ENCODE results near the gene STRIP1. TPM values are rescaled to one million over a fixed set of nuclear protein-coding genes. Genes with fewer than 3 reads are reported as not detected.
"Not testable (repeated sequence)": the region's sequence is repeated elsewhere in the genome, so short reads cannot be mapped to it uniquely, and the experiment has no call there.

Gene STRIP1
- total RNA-seq, 1 experiment from 2014 or later = 35.1 TPM

- Histone ChIP-seq H3K27me3 (0 out of 2 replicates have a peak, but pooled peaks cover 3% of the 10 kb centered on the region), H3K27ac (no peak overlapping the region), H3K4me3 (no peak overlapping the region), H3K36me3 (no peaks in the 10 kb centered on the region), H3K9me3 (replicated peaks) (no peaks in the 10 kb centered on the region), H3K4me1 (no peaks in the 10 kb centered on the region)
- DNase-seq = no peak
Measured at GRCh38 chr1:110067479-110067892, 33.1 kb downstream of the STRIP1 start.

GRCh38 chr1:110067893-110068645, 33.6 kb downstream of the STRIP1 start:
- Histone ChIP-seq H3K27ac (no peak overlapping the region), H3K4me3 (no peak overlapping the region), H3K4me1 (no peaks in the 10 kb centered on the region), H3K36me3 (no peaks in the 10 kb centered on the region), H3K9me3 (replicated peaks) (no peaks in the 10 kb centered on the region), H3K27me3 (0 out of 2 replicates have a peak, but pooled peaks cover 3% of the 10 kb centered on the region)
- DNase-seq = no peak

DNA sequence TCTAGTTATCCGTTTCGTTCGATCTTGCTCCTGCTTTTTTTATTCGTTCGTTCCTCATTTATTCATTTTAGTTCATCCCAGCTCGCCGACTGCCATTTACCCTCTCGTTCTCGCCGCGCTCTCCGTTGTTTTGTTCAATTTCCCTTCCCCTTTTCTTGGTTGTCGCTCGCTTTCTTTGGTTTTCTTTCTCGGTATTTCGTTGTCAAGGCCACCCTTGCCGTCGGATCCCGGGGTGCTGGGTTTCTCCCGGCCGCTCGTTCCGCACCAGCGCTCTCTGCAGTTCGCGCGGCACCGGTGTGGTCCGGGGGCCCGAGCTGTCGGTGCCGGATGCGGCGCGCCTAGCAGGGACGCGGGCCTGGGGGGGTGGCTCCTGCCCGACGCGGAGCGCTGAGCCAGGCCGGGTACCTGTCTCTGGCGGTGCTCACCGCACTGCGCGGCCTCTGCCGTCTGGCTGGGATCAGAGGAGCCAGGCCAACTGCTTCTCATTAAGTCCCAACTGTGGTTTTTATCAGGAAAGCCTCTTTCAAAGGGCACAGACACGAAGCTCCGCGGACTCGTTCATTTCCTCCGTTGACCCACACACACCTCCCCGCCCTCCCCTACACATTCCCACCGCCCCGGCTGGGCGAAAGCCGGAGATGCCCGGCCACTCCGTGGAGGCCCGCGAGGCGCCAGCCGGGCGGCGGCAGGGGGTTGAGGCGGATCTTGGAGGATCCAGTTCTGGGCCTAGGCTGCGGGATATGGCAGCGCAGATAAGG, 34.4 kb downstream of the STRIP1 start:
- H3K9me3 ChIP-seq (replicated peaks) = no peaks in the 10 kb centered on the region
- DNase-seq = no peak
- 0 out of 2 replicates have a peak, but pooled peaks cover 3% of the 10 kb centered on the region for H3K27me3 ChIP-seq
- no peaks in the 10 kb centered on the region for H3K4me1 ChIP-seq
- H3K36me3 ChIP-seq = no peaks in the 10 kb centered on the region
- no peak overlapping the region for H3K4me3 ChIP-seq
- no peak overlapping the region for H3K27ac ChIP-seq

GRCh38 chr1:110069404-110070281, 35.2 kb downstream of the STRIP1 start:
- Histone ChIP-seq H3K4me1 (no peaks in the 10 kb centered on the region), H3K9me3 (replicated peaks) (no peaks in the 10 kb centered on the region), H3K27me3 (0 out of 2 replicates have a peak, but pooled peaks cover 3% of the 10 kb centered on the region), H3K27ac (no peak overlapping the region), H3K4me3 (no peak overlapping the region), H3K36me3 (no peaks in the 10 kb centered on the region)
- DNase-seq = no peak

GRCh38 chr1:110070282-110070669, 35.9 kb downstream of the STRIP1 start:
- DNase-seq = no peak
- no peaks in the 10 kb centered on the region for H3K4me1 ChIP-seq
- no peaks in the 10 kb centered on the region for H3K9me3 ChIP-seq (replicated peaks)
- 0 out of 2 replicates have a peak, but pooled peaks cover 3% of the 10 kb centered on the region for H3K27me3 ChIP-seq
- no peak overlapping the region for H3K4me3 ChIP-seq
- no peak overlapping the region for H3K27ac ChIP-seq
- H3K36me3 ChIP-seq = no peaks in the 10 kb centered on the region

DNA sequence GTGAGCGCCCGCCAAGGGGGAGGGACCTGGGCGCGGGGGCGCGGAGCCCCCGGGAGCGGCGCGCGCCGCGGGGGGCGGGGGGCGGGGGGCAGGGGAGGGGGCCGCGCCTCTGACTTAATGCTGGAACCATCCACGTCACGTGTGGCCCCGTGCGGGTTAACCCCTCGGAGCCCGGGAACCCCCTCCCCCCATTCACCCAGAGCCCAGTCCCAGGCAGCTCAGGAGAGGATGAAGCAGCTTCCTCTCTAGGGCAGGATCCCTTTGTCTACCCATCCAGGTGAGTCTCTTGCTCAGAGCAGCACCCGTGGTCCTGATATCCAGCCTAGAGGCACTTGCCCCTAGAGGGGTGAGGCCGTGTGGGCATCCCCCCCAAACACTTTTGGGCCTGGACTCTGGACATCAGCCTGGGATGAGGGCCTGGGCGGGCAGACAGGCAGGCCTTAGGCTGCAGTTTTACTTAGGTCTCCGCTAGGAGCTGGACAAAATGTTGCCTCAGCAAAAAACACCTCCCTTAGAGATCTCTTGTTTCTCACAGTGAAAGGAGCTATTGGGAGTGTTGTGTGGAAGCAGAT, 36.3 kb downstream of the STRIP1 start, which contains the start of gene ALX3:
TSS of gene ALX3 (minus strand) at position 2 of the 572 bp plus-strand sequence. CDS start 60 bp downstream, outside the sequence.
- no peaks in the 10 kb centered on the region for H3K4me1 ChIP-seq
- no peak for DNase-seq
- H3K27ac ChIP-seq = no peak within 1 kb of the TSS
- H3K36me3 ChIP-seq = no peaks in the 10 kb centered on the region
- no peaks in the 10 kb centered on the region for H3K9me3 ChIP-seq (replicated peaks)
- H3K4me3 ChIP-seq = no peak within 1 kb of the TSS
- H3K27me3 ChIP-seq = 0 out of 2 replicates have a peak, but pooled peaks cover 3% of the 10 kb centered on the region

- Histone ChIP-seq H3K36me3 (no peaks in the 10 kb centered on the region), H3K9me3 (replicated peaks) (no peaks in the 10 kb centered on the region), H3K27me3 (peaks cover 3% of the 10 kb centered on the region; the same call in 1 of the 2 replicates), H3K4me1 (no peaks in the 10 kb centered on the region), H3K27ac (no peak overlapping the region), H3K4me3 (no peak overlapping the region)
- no peak for DNase-seq
Measured at GRCh38 chr1:110074166-110074565, 39.7 kb downstream of the STRIP1 start.

- Histone ChIP-seq H3K36me3 (no peaks in the 10 kb centered on the region), H3K27ac (no peak overlapping the region), H3K4me1 (no peaks in the 10 kb centered on the region), H3K27me3 (peaks cover 2% of the 10 kb centered on the region; the same call in 1 of the 2 replicates), H3K4me3 (no peak overlapping the region), H3K9me3 (replicated peaks) (no peaks in the 10 kb centered on the region)
- no peak for DNase-seq
Measured at GRCh38 chr1:110076789-110077500, 42.5 kb downstream of the STRIP1 start.

- not testable (repeated sequence) for H3K4me3 ChIP-seq; DNase-seq; H3K36me3 ChIP-seq; H3K4me1 ChIP-seq; H3K27me3 ChIP-seq; H3K9me3 ChIP-seq (replicated peaks); H3K27ac ChIP-seq
Measured at GRCh38 chr1:110079995-110080394, 45.6 kb downstream of the STRIP1 start.

- H3K4me1 ChIP-seq = no peaks in the 10 kb centered on the region
- no peak overlapping the region for H3K4me3 ChIP-seq
- H3K27ac ChIP-seq = no peak overlapping the region
- no peaks in the 10 kb centered on the region; the same call in 1 of the 2 replicates for H3K27me3 ChIP-seq
- DNase-seq = no peak
- no peaks in the 10 kb centered on the region for H3K36me3 ChIP-seq
- H3K9me3 ChIP-seq (replicated peaks) = no peaks in the 10 kb centered on the region
Measured at GRCh38 chr1:110081061-110081460, 46.6 kb downstream of the STRIP1 start.

DNA sequence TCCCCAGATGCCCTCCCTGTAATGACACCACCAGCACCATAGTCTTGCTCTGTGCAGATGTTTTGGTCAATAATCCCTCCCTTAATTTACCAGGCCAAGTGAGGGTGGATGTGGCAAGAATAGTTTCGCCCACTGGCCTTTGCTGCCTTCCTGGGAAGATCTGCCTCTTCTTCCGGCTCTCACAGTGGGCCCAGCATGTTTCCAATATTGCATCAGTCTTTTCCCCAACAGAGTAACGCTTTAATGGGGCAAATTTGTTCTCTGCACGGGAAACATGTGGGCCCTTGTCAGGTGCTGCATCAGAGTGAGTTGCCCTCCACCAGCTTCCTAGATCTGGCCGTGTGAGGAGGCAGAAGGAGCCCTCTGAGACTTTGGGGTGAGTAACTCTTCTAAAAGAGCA, 48.1 kb downstream of the STRIP1 start:
- Histone ChIP-seq H3K4me3 (no peak overlapping the region), H3K36me3 (no peaks in the 10 kb centered on the region), H3K27ac (no peak overlapping the region), H3K4me1 (no peaks in the 10 kb centered on the region), H3K9me3 (replicated peaks) (no peaks in the 10 kb centered on the region), H3K27me3 (no peaks in the 10 kb centered on the region; the same call in 1 of the 2 replicates)
- DNase-seq = no peak

GRCh38 chr1:110083061-110083865, 48.8 kb downstream of the STRIP1 start:
- H3K4me1 ChIP-seq = no peaks in the 10 kb centered on the region
- H3K9me3 ChIP-seq (replicated peaks) = no peaks in the 10 kb centered on the region
- H3K27me3 ChIP-seq = no peaks in the 10 kb centered on the region; the same call in 1 of the 2 replicates
- DNase-seq = no peak
- H3K4me3 ChIP-seq = no peak overlapping the region
- no peaks in the 10 kb centered on the region for H3K36me3 ChIP-seq
- H3K27ac ChIP-seq = no peak overlapping the region

DNA sequence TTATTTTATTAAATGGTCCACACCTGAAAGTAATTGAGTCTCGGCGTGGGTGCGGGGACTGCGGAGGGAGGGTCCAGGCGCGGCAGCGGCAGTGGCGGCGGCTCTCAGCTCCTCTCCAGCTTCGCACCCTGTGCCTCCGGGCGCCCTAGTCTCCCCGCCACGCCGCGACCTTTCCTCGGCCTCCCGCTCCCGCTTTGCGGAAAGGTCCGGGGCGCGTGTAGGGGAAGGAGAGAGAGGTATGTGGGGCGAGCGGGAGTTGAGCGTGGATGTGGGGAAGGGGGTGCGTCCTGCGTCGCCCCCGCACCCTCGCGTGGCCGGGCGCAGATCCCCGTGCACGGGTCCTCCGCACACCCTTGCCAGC, 49.4 kb downstream of the STRIP1 start:
- H3K9me3 ChIP-seq (replicated peaks) = no peaks in the 10 kb centered on the region
- H3K27ac ChIP-seq = no peak overlapping the region
- no peaks in the 10 kb centered on the region for H3K4me1 ChIP-seq
- no peak overlapping the region for H3K4me3 ChIP-seq
- no peak for DNase-seq
- H3K36me3 ChIP-seq = no peaks in the 10 kb centered on the region
- H3K27me3 ChIP-seq = no peaks in the 10 kb centered on the region; the same call in 1 of the 2 replicates
